WTC11 (cell line): ENCODE results near the gene BLM. TPM values are rescaled to one million over a fixed set of nuclear protein-coding genes. Genes with fewer than 3 reads are reported as not detected.

Experiments
- ATAC-seq: fragments of 200-7000 bp; cut with Tn5 transposase; 2 replicates; pipeline ENCODE4 v1.10.0; 2021; ENCODE audit warnings: mild to moderate bottlenecking, moderate library complexity
- CTCF ChIA-PET: fragments of 300-600 bp; sonication (Branson Sonifier 250); formaldehyde crosslinking; loops from one replicate; lab custom pipeline; 2021; ENCODE audit warnings: antibody characterized with exemption; lab: Charles Lee
- POLR2A ChIA-PET: fragments of 350-600 bp; sonication (Branson Sonifier 250); formaldehyde crosslinking; loops from one replicate; lab custom pipeline; 2021; ENCODE audit warnings: antibody characterized with exemption; lab: Charles Lee
- DNase-seq: peaks from one replicate; pipeline ENCODE4 v3.0.0; 2021; ENCODE audit warnings: low spot score
- H3K27ac Mint-ChIP-seq: 2 replicates; pipeline ENCODE4 v1.8.0; 2021; ENCODE audit warnings: mixed read lengths
- H3K27me3 Mint-ChIP-seq: 2 replicates; pipeline ENCODE4 v1.8.0; 2021; ENCODE audit warnings: low read depth, mild to moderate bottlenecking, moderate library complexity, mixed read lengths
- H3K36me3 Mint-ChIP-seq: 2 replicates; pipeline ENCODE4 v1.8.0; 2021; ENCODE audit warnings: mixed read lengths
- H3K4me1 Mint-ChIP-seq: 2 replicates; pipeline ENCODE4 v1.8.0; 2022; ENCODE audit warnings: mixed read lengths
- H3K4me3 Mint-ChIP-seq: 2 replicates; pipeline ENCODE4 v1.8.0; 2021; ENCODE audit warnings: mild to moderate bottlenecking, moderate library complexity, mixed read lengths
- H3K9me3 Mint-ChIP-seq: 2 replicates; pipeline ENCODE4 v1.8.0; 2021; ENCODE audit warnings: mixed read lengths
- ATF1 ChIP-seq: sonication (generic); formaldehyde crosslinking; IDR thresholded peaks from 2 replicates; pipeline ENCODE4 v1.8.1; 2023; ENCODE audit warnings: mild to moderate bottlenecking, moderate library complexity, missing genetic modification reagents
- CDX4 ChIP-seq: fragments of 250-450 bp; sonication (Bioruptor Pico); IDR thresholded peaks from 2 replicates; pipeline ENCODE4 v1.9.0; 2021; ENCODE audit warnings: moderate library complexity, mild to moderate bottlenecking, inconsistent platforms, borderline replicate concordance
- EMX1 ChIP-seq: fragments of 250-450 bp; sonication (Bioruptor Pico); IDR thresholded peaks from 2 replicates; pipeline ENCODE4 v1.8.0; 2021; ENCODE audit warnings: mild to moderate bottlenecking
- JUN ChIP-seq: sonication (generic); formaldehyde crosslinking; IDR thresholded peaks from 2 replicates; pipeline ENCODE4 v1.8.0; 2023; ENCODE audit warnings: mild to moderate bottlenecking, missing genetic modification reagents
- ZBTB21 ChIP-seq: sonication (generic); formaldehyde crosslinking; IDR thresholded peaks from 2 replicates; pipeline ENCODE4 v1.8.1; 2023; ENCODE audit warnings: mild to moderate bottlenecking, missing genetic modification reagents, borderline replicate concordance
- ZNF219 ChIP-seq: sonication (generic); formaldehyde crosslinking; IDR thresholded peaks from 2 replicates; pipeline ENCODE4 v1.8.0; 2023; ENCODE audit warnings: missing genetic modification reagents, mild to moderate bottlenecking, borderline replicate concordance
- ZNF263 ChIP-seq: sonication (generic); formaldehyde crosslinking; IDR thresholded peaks from 2 replicates; pipeline ENCODE4 v1.8.1; 2022; ENCODE audit warnings: low read depth, mild to moderate bottlenecking, moderate library complexity, missing genetic modification reagents
- total RNA-seq: library from RNA; stranded (reverse); gene quantifications from 3 replicates; pipeline ENCODE4 v1.2.3, GENCODE V29; 2021
- TF ChIP-seq, protein P1 (sequence below): sonication (generic); formaldehyde crosslinking; IDR thresholded peaks from 2 replicates; pipeline ENCODE4 v1.8.0; 2022; ENCODE audit warnings: missing genetic modification reagents
- TF ChIP-seq, protein P2 (sequence below): sonication (generic); formaldehyde crosslinking; IDR thresholded peaks from 2 replicates; pipeline ENCODE4 v1.8.1; 2023; ENCODE audit warnings: mild to moderate bottlenecking, missing genetic modification reagents, moderate library complexity
- TF ChIP-seq, protein P3 (sequence below): fragments of 250-450 bp; sonication (Bioruptor Pico); conservative IDR thresholded peaks from 2 replicates; pipeline ENCODE4 v1.9.0; 2021; ENCODE audit warnings: mild to moderate bottlenecking
- TF ChIP-seq, protein P4 (sequence below): sonication (generic); formaldehyde crosslinking; IDR thresholded peaks from 2 replicates; pipeline ENCODE4 v1.8.1; 2022; ENCODE audit warnings: low read depth, missing genetic modification reagents, borderline replicate concordance
- TF ChIP-seq, protein P5 (sequence below): sonication (generic); formaldehyde crosslinking; conservative IDR thresholded peaks from 2 replicates; pipeline ENCODE4 v1.8.1; 2023; ENCODE audit warnings: mild to moderate bottlenecking, low read depth, missing genetic modification reagents, moderate library complexity
- TF ChIP-seq, protein P6 (sequence below): sonication (generic); formaldehyde crosslinking; IDR thresholded peaks from 2 replicates; pipeline ENCODE4 v1.8.1; 2023; ENCODE audit warnings: mild to moderate bottlenecking, missing genetic modification reagents
- TF ChIP-seq, protein P7 (sequence below): sonication (generic); formaldehyde crosslinking; IDR thresholded peaks from 2 replicates; pipeline ENCODE4 v1.8.0; 2022; ENCODE audit warnings: mild to moderate bottlenecking, missing genetic modification reagents

The BLM gene
- total RNA-seq, 1 experiment from 2014 or later: 40.5 TPM

DNA sequence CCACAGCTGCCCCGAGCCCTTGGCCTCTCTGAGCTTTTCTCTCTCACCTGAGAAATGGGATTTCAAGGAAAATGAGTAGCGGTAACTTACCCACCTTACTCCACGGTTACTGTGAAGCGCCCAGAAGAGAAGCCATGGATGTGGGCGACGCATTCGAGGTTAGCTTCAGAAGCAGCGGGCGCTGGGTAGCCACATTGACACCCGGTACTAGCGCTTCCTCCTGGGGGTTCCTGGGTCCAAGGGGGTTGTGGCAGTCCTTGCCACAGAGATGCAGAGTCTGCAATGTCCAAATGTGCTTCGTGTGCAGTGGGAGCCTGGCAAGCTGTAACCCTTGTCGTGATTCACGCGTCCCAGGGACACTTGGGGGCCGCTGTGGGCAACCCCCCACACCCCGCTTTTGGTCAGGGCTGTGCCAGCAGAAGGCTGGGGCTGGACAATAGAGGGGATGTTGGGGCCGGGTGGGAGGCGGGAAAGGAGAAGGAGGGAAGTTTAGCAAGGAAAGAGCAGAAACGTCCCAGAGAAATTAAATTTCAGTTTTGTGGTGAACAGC is 109.8 kb downstream of the BLM start (continued):
- TF ChIP-seq, protein P1, sequence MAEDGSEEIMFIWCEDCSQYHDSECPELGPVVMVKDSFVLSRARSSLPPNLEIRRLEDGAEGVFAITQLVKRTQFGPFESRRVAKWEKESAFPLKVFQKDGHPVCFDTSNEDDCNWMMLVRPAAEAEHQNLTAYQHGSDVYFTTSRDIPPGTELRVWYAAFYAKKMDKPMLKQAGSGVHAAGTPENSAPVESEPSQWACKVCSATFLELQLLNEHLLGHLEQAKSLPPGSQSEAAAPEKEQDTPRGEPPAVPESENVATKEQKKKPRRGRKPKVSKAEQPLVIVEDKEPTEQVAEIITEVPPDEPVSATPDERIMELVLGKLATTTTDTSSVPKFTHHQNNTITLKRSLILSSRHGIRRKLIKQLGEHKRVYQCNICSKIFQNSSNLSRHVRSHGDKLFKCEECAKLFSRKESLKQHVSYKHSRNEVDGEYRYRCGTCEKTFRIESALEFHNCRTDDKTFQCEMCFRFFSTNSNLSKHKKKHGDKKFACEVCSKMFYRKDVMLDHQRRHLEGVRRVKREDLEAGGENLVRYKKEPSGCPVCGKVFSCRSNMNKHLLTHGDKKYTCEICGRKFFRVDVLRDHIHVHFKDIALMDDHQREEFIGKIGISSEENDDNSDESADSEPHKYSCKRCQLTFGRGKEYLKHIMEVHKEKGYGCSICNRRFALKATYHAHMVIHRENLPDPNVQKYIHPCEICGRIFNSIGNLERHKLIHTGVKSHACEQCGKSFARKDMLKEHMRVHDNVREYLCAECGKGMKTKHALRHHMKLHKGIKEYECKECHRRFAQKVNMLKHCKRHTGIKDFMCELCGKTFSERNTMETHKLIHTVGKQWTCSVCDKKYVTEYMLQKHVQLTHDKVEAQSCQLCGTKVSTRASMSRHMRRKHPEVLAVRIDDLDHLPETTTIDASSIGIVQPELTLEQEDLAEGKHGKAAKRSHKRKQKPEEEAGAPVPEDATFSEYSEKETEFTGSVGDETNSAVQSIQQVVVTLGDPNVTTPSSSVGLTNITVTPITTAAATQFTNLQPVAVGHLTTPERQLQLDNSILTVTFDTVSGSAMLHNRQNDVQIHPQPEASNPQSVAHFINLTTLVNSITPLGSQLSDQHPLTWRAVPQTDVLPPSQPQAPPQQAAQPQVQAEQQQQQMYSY: no peak
- TF ChIP-seq, protein P2, sequence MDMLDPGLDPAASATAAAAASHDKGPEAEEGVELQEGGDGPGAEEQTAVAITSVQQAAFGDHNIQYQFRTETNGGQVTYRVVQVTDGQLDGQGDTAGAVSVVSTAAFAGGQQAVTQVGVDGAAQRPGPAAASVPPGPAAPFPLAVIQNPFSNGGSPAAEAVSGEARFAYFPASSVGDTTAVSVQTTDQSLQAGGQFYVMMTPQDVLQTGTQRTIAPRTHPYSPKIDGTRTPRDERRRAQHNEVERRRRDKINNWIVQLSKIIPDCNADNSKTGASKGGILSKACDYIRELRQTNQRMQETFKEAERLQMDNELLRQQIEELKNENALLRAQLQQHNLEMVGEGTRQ (CRISPR knock-in tag): no peak
- TF ChIP-seq, protein P3, sequence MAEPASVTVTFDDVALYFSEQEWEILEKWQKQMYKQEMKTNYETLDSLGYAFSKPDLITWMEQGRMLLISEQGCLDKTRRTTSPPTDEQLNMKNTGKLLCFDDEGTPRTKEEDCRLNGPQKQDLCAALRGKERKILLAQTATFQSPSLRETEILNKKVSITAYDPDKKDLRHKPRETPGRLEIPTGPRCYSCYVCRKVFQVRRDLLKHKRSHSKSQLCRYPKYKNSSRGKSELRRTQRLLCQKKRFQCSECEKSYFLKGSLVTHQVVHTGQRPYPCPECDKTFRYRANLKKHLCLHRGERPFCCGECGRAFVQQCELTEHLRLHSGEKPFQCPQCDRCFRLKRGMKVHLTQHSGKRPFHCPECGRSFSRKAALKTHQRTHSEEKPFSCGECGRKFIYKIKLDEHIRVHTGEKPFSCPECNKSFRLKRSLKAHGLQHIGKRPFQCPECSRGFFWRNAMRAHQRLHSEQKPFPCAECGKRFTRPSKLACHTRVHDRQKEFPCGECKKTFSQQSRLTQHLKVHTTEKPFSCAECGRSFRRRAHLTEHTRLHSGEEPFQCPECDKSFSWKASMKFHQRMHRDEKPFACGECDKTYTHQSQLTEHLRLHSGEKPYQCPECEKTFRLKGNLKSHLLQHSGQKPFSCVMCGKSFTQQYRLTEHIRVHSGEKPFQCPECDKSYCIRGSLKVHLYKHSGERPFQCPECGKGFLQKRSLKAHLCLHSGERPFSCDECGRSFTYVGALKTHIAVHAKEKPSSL (CRISPR knock-in tag): no peak
- TF ChIP-seq, protein P4, sequence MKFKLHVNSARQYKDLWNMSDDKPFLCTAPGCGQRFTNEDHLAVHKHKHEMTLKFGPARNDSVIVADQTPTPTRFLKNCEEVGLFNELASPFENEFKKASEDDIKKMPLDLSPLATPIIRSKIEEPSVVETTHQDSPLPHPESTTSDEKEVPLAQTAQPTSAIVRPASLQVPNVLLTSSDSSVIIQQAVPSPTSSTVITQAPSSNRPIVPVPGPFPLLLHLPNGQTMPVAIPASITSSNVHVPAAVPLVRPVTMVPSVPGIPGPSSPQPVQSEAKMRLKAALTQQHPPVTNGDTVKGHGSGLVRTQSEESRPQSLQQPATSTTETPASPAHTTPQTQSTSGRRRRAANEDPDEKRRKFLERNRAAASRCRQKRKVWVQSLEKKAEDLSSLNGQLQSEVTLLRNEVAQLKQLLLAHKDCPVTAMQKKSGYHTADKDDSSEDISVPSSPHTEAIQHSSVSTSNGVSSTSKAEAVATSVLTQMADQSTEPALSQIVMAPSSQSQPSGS: no peak
- TF ChIP-seq ZNF263: no peak
- TF ChIP-seq EMX1 (CRISPR knock-in tag): no peak
- TF ChIP-seq ZBTB21 (CRISPR knock-in tag): no peak
- TF ChIP-seq, all 79 proteins: peak for 0

DNA sequence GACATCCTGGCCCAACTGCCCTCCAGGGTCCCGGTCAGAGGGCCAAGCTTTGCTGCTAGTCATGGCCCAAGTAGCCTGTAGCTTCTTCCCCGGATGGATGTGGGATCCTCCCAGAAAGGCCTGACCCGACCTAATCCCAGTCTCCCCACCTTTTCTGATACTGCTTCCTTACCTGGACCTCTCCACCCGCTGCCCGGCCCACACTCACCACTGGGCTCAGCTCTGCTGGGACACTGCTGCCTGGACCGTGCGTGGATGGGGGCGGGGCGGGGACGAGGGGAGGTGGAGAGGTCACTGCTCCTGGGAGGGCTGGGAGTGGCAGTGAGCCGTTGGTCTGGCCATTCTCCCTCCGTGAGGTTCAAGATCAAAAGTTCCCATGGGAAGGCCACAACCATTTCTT is 111.0 kb downstream of the BLM start:
- H3K36me3 Mint-ChIP-seq: no peaks in the 10 kb centered on the region
- H3K4me3 Mint-ChIP-seq: no peak overlapping the region
- ATAC-seq (peak; percentile 30; the same call in 1 of the 2 replicates), DNase-seq (no peak)
- no peak overlapping the region; the same call in 1 of the 2 replicates for H3K27ac Mint-ChIP-seq
- ChIA-PET POLR2A (interaction anchor here (0.8 kb wide), 1 partner anchor 10 kb away, joined by 3 read pairs; no protein-coding TSS in a partner anchor), CTCF (interaction anchor here (0.9 to 3.7 kb wide), 4 partner anchors 10 to 104 kb away, joined by 3 to 11 read pairs (median 6); partner anchors contain the start of gene HDDC3)
- TF ChIP-seq ZNF219 (CRISPR knock-in tag): no peak
- TF ChIP-seq JUN (CRISPR knock-in tag): no peak
- TF ChIP-seq, protein P5, sequence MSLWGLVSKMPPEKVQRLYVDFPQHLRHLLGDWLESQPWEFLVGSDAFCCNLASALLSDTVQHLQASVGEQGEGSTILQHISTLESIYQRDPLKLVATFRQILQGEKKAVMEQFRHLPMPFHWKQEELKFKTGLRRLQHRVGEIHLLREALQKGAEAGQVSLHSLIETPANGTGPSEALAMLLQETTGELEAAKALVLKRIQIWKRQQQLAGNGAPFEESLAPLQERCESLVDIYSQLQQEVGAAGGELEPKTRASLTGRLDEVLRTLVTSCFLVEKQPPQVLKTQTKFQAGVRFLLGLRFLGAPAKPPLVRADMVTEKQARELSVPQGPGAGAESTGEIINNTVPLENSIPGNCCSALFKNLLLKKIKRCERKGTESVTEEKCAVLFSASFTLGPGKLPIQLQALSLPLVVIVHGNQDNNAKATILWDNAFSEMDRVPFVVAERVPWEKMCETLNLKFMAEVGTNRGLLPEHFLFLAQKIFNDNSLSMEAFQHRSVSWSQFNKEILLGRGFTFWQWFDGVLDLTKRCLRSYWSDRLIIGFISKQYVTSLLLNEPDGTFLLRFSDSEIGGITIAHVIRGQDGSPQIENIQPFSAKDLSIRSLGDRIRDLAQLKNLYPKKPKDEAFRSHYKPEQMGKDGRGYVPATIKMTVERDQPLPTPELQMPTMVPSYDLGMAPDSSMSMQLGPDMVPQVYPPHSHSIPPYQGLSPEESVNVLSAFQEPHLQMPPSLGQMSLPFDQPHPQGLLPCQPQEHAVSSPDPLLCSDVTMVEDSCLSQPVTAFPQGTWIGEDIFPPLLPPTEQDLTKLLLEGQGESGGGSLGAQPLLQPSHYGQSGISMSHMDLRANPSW (CRISPR knock-in tag): no peak
- TF ChIP-seq, protein P6, sequence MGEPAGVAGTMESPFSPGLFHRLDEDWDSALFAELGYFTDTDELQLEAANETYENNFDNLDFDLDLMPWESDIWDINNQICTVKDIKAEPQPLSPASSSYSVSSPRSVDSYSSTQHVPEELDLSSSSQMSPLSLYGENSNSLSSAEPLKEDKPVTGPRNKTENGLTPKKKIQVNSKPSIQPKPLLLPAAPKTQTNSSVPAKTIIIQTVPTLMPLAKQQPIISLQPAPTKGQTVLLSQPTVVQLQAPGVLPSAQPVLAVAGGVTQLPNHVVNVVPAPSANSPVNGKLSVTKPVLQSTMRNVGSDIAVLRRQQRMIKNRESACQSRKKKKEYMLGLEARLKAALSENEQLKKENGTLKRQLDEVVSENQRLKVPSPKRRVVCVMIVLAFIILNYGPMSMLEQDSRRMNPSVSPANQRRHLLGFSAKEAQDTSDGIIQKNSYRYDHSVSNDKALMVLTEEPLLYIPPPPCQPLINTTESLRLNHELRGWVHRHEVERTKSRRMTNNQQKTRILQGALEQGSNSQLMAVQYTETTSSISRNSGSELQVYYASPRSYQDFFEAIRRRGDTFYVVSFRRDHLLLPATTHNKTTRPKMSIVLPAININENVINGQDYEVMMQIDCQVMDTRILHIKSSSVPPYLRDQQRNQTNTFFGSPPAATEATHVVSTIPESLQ (CRISPR knock-in tag): no peak
- TF ChIP-seq, protein P7, sequence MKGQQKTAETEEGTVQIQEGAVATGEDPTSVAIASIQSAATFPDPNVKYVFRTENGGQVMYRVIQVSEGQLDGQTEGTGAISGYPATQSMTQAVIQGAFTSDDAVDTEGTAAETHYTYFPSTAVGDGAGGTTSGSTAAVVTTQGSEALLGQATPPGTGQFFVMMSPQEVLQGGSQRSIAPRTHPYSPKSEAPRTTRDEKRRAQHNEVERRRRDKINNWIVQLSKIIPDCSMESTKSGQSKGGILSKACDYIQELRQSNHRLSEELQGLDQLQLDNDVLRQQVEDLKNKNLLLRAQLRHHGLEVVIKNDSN (CRISPR knock-in tag): no peak
- no peak for TF ChIP-seq ATF1 (CRISPR knock-in tag)
- no peak for TF ChIP-seq CDX4
- peaks cover 10% of the 10 kb centered on the region; the same call in 1 of the 2 replicates for H3K4me1 Mint-ChIP-seq
- H3K9me3 Mint-ChIP-seq: peaks cover 5% of the 10 kb centered on the region; the same call in 1 of the 2 replicates
- no peaks in the 10 kb centered on the region for H3K27me3 Mint-ChIP-seq
